ENCODE measurements around the gene PHC2.

The PHC2 gene

GRCh38 chr1:33300673-33301072, 130.2 kb downstream of the PHC2 start:
- no peak for DNase-seq (ENCODE audit: low spot score)

GRCh38 chr1:33299461-33300155, 131.3 kb downstream of the PHC2 start:
- no peak for DNase-seq (ENCODE audit: low spot score)
- TF ChIP-seq CTCF (IDR thresholded peaks at IDR 0.05; ENCODE audit: extremely low read depth, missing control alignments), result no peak

More at GRCh38 chr1:33300673-33301072, 130.2 kb downstream of the PHC2 start:
- no peak for TF ChIP-seq CTCF (IDR thresholded peaks at IDR 0.05; ENCODE audit: extremely low read depth, missing control alignments)

- TF ChIP-seq CTCF (IDR thresholded peaks at IDR 0.05; ENCODE audit: extremely low read depth, missing control alignments), result peak; percentile 52
Measured at GRCh38 chr1:33298623-33299277, 132.1 kb downstream of the PHC2 start.

GRCh38 chr1:33297911-33298622, 132.8 kb downstream of the PHC2 start:
- DNase-seq (ENCODE audit: low spot score), result no peak
- TF ChIP-seq CTCF (IDR thresholded peaks at IDR 0.05; ENCODE audit: extremely low read depth, missing control alignments), result no peak

More at GRCh38 chr1:33298623-33299277, 132.1 kb downstream of the PHC2 start:
- DNase-seq (ENCODE audit: low spot score), result peak; percentile 84

GRCh38 chr1:33296824-33297223, 134.1 kb downstream of the PHC2 start:
- DNase-seq (ENCODE audit: low spot score), result no peak
- TF ChIP-seq CTCF (IDR thresholded peaks at IDR 0.05; ENCODE audit: extremely low read depth, missing control alignments), result no peak

- no peak for TF ChIP-seq CTCF (IDR thresholded peaks at IDR 0.05; ENCODE audit: extremely low read depth, missing control alignments)
- DNase-seq (ENCODE audit: low spot score), result no peak
Measured at GRCh38 chr1:33296082-33296458, 134.8 kb downstream of the PHC2 start.

All from GM20000 (cell line).